Bronchus fibroblast of lung (primary cell): Measurements from ENCODE around the gene CALB2. TPM values are rescaled to one million over a fixed set of nuclear protein-coding genes. Genes with fewer than 3 reads are reported as not detected.

Experiments
- total RNA-seq: library from RNA; depleted of rRNA; stranded (reverse); fragments of >200 nt; gene quantifications from 2 replicates; pipeline ENCODE4 v1.2.3, GENCODE V29; 2015

CALB2 gene
- under 0.01 TPM in 1 of 2 replicates, not detected in the other for total RNA-seq

GRCh38 chr16:71358464-71358998, at the start of gene CALB2:
TSS of gene CALB2 (plus strand) at chr16:71358723. CDS start at chr16:71358793, 70 bp downstream.

Other genes starting within 250 kb of the CALB2 start
- gene HYDIN, start 128.0 kb upstream of the CALB2 start, total RNA-seq: 0.34 TPM in 1 of 2 replicates, not detected in the other
- 15.0 TPM in 2 replicates for gene CMTR2, start 69.3 kb upstream of the CALB2 start, total RNA-seq
- gene TLE7, start 83.3 kb downstream of the CALB2 start, total RNA-seq: not detected in 2 replicates
- gene ZNF23, start 103.5 kb downstream of the CALB2 start, total RNA-seq: 5.4 and 5.5 TPM in 2 replicates
- gene ZNF19, start 130.6 kb downstream of the CALB2 start, total RNA-seq: 1.5 and 2.5 TPM in 2 replicates
- gene CHST4, start 167.7 kb downstream of the CALB2 start, total RNA-seq: under 0.01 TPM in 1 of 2 replicates, not detected in the other
- gene TAT, start 218.4 kb downstream of the CALB2 start, total RNA-seq: not detected in 2 replicates